Esophagus squamous epithelium (tissue), 4 donors: Measurements from ENCODE around the gene EDN3.

ENCODE experiments used
- CTCF ChIP-seq, 6 experiments: fragments of 450-650 bp in 4 of 6; fragments of 200-600 bp in 2 of 6; sonication (generic) in 2 of 6; IDR thresholded peaks; one replicate each; pipeline ENCODE4 v1.5.1; 2016 to 2019; ENCODE audit warnings: antibody characterized with exemption in 6 of 6, mild to moderate bottlenecking in 4 of 6, moderate library complexity in 4 of 6
- POLR2A ChIP-seq, 4 donors: fragments of 450-650 bp; IDR thresholded peaks; one replicate each; pipeline ENCODE4 v1.6.1; 2017; ENCODE audit warnings: antibody characterized with exemption in 4 of 4, mild to moderate bottlenecking in 4 of 4, moderate library complexity in 3 of 4

DNA sequence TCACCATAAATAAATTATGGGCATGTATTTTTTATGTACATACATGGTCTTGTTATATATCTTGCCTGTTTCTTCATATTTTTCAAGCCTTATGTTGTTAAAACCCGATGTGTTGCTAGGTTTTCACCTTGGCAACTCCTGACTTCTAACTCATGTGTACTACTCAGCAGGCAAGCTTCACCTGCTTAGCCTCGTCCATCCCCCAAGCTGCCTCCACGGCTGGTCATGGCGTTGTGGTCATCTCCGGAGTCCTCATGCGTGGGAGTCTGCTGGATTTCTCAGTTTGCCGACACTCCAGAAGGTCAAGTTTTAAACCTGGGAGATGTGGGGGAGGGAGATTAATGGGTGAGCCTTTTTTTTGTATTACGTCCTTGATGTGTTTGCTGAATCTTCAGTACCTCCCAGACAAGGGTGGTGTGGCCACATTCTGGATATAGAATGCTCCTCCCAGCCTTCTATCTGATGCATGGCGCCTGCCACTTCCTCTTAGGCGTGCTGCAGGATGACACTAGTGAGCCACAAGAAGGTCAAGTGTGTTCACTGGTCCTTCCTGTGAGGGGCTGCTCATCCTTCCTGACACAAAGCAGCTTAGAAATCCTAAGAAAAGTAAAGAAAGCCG is 26.6 kb upstream of the EDN3 start:
- TF ChIP-seq POLR2A (IDR thresholded peaks at IDR 0.05) (no peak), CTCF (IDR thresholded peaks at IDR 0.05) (no peak)
